Stimulated activated CD8-positive, alpha-beta memory T cell treated with anti-CD3 and anti-CD28 coated beads, Interleukin-15, amount 100 ng/mL, for 48 hours (primary cell): ENCODE measurements around the gene C21orf58.

Source experiments
- DNase-seq, 2 donors: peaks; one replicate each; pipeline ENCODE4 v3.0.0-alpha.2; 2020; ENCODE audit warnings: low read depth in 2 of 2

Gene C21orf58

DNA sequence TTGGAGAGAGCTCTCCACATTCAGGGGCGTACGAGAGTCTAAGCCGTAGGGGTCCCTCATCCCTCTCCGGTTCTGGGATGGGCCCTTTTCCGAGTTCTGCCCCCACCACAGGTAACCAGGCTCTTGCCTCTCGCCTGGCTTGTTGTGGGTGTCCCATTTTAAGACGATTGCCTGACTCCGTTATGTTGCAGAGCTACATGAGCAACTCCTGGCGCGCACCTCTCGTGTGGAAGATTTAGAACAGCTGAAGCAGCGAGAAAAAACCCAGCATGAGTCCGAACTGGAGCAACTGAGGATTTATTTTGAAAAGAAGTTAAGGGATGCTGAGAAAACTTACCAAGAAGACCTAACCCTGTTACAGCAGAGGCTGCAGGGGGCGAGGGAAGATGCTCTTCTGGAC, 29.2 kb upstream of the C21orf58 start:
- no peak for DNase-seq

GRCh38 chr21:46352164-46352515, 28.5 kb upstream of the C21orf58 start:
- DNase-seq = no peak

- DNase-seq = no peak
Observed at GRCh38 chr21:46351476-46352163, 27.9 kb upstream of the C21orf58 start.

DNA sequence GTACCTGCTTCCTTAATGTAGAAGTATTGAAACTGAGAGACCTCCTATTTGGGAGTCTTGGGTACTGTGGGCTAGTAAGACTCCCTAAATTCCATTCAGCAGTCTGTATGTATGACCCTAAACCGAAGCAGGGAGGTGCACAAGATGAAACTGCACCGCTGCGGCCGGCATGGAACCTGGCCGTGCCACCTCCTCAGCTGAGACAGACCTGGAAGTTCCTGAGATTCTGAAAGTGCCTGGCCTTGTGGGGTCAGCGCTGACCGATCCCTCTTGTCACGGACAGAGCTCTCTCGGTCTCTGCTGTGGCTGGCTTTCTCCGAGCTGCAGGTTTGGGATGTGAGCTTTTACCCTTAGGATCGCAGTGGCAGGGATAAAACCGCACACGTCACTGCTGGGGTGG, 27.3 kb upstream of the C21orf58 start:
- DNase-seq = no peak

- DNase-seq = no peak
Observed at GRCh38 chr21:46350571-46350970, 26.9 kb upstream of the C21orf58 start.

GRCh38 chr21:46349134-46349760, 25.6 kb upstream of the C21orf58 start:
- no peak for DNase-seq

- no peak for DNase-seq
Observed at GRCh38 chr21:46347791-46348381, 24.2 kb upstream of the C21orf58 start.

GRCh38 chr21:46347203-46347550, 23.5 kb upstream of the C21orf58 start:
- no peak for DNase-seq

- no peak for DNase-seq
Observed at GRCh38 chr21:46346296-46347202, 22.9 kb upstream of the C21orf58 start.

- DNase-seq = no peak
Observed at GRCh38 chr21:46345861-46346260, 22.2 kb upstream of the C21orf58 start.

DNA sequence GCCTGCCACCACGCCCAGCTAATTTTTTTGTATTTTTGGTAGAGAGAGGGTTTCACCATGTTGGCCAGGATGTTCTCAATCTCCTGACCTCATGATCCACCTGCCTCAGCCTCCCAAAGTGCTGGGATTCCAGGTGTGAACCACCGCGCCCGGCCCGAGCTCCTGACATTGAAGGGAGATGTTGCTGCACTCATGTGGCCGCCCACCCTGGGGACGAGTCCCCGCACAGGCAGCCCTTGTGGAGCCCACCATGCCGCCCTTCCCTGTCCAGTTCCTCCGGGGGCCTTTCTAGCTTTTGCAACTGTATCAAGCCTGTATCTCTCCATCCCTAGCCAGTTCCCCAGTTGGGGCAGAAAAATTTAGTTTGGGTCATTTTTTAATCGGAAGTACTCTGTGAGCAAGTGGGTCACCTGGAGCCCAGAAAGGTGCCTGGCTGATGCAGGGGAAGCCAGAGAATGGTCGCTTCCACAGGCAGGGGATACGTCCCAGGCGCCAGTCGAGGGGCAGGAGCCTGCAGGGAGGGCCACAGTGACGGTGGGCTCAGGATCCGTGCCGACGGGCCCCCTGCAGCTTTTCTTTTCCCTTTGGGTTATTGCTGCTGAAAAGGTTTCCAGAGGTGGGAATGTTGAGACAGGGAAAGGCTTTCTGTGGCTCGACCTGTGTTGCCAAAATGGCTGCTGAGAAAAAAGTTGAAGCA, 20.7 kb upstream of the C21orf58 start:
- DNase-seq = no peak

- DNase-seq = no peak
Observed at GRCh38 chr21:46340998-46341397, 17.3 kb upstream of the C21orf58 start.

DNA sequence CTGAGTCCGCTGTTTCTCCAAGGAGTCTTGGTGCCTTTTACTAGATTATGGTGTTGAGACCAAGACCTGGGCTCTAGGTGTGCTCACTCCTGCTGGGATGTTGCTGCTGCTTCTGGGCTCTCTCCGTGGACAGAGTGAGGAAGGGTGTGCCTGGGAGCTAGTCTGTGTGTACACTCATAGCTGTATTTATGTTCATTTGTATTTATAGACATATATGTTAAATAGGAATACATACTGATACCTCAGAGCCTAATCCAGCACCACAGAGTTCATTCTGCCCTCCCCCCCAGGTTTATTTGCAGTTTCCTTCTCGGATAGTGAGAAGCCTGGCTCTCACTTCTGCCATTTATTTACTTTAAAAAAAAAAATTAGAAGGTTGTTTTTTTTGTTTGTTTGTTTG, 12.9 kb upstream of the C21orf58 start:
- DNase-seq = no peak

- no peak for DNase-seq
Observed at GRCh38 chr21:46334351-46335140, 10.9 kb upstream of the C21orf58 start.

- no peak for DNase-seq
Observed at GRCh38 chr21:46329796-46330195, 6.1 kb upstream of the C21orf58 start.

DNA sequence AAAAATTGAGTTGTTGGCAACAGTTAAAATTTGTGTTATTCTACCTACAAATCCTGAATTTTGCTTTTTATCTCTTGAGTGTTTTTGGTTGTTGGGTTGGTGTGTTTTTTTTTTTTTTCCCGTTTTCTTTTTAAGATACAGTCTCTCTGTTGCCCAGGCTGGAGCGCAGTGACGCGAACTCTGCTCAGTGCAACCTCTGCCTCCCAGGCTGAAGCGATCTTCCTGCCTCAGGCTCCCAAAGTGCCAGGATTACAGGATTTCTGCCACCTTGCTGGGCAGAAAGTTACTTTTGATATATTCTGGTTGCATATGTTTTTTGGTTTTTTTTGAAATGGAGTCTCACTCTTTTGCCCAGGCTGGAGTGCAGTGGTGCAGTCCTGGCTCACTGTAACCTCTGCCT, 4.5 kb upstream of the C21orf58 start:
- DNase-seq = no peak

GRCh38 chr21:46327711-46328110, 4.0 kb upstream of the C21orf58 start:
- DNase-seq = no peak

DNA sequence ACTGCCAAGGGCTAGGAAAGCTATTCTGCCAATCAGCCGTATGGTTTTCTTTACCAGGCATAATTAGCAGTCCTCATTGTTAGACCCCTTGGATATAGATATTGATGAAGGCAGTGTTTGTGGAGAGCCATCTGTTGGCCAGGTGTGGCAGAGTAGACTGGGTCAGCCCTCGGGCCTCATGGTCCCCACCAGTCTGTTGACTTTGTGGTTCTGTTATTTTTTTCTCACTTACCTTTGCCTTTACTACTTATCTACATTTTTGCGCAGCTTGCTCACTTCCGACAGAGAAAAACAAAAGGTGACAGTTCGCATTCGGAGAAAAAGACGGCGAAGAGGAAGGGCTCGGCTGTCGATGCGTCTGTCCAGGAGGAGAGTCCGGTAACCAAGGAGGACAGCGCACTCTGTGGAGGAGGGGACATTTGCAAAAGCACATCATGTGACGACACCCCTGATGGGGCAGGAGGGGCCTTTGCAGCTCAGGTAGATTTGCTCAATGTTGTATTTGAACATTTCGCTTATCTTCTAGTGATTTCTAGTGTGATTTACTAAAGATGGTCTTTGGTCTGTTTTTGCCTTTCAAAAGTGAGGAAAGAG, 2.5 kb upstream of the C21orf58 start:
- no peak for DNase-seq

- no peak for DNase-seq
Observed at GRCh38 chr21:46325073-46325912, 1.6 kb upstream of the C21orf58 start.
